Ectodermal cell (in vitro differentiated cells): ENCODE measurements around the gene WRNIP1.

Source experiments
- H3K27ac ChIP-seq: 2 replicates; pipeline ENCODE4 v1.7.0; 2013; ENCODE audit warnings: mild to moderate bottlenecking, low read depth, low read length; ENCODE audit not compliant: insufficient read depth, poor library complexity, severe bottlenecking
- H3K27me3 ChIP-seq: 2 replicates; pipeline ENCODE4 v1.7.0; 2013; ENCODE audit warnings: mild to moderate bottlenecking, low read length; ENCODE audit not compliant: insufficient read depth, control insufficient read depth, poor library complexity, severe bottlenecking
- H3K36me3 ChIP-seq: one replicate; pipeline ENCODE4 v1.7.0; 2013; ENCODE audit warnings: low read length; ENCODE audit not compliant: control insufficient read depth, insufficient read depth
- H3K4me1 ChIP-seq: one replicate; pipeline ENCODE4 v1.7.0; 2013; ENCODE audit warnings: low read length; ENCODE audit not compliant: control insufficient read depth, insufficient read depth
- H3K4me3 ChIP-seq: 2 replicates; pipeline ENCODE4 v1.7.0; 2013; ENCODE audit warnings: low read depth, low read length, control low read depth; ENCODE audit not compliant: insufficient read depth
- H3K9me3 ChIP-seq: 2 replicates; pipeline ENCODE4 v1.7.0; 2013; ENCODE audit warnings: mild to moderate bottlenecking, low read length, moderate library complexity; ENCODE audit not compliant: control insufficient read depth
- WGBS, 2 experiments: methylation state at CpG; one replicate each; pipeline ENCODE4 v1.1.7; 2013; ENCODE audit warnings: missing lambda C conversion rate in 2 of 2; 5-methylcytosine and 5-hydroxymethylcytosine counted together

Gene WRNIP1

DNA sequence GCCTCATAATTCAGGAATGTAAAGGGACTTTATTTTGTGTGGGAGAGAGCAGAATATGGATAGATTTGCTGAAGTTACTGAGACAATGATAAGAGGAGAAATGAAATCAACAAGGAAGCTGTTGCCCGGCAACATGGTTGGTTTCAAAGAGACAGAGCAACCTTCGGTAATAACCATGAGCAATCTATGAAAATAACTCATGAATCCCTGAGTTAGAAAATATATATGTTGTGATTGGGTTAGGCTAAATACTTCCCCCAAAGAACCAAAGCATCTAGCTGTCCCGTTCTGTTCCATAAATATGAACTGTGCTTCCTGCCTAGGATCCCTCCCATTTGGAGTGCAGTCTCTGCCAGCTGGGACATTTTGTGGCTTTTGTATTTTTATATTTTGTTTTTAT, 53.4 kb downstream of the WRNIP1 start:
- WGBS, 2 experiments, result 95 to 100% methylated on average over 3 of the region's 3 CpGs
- H3K4me1 ChIP-seq, result no peaks in the 10 kb centered on the region
- no peak overlapping the region for H3K27ac ChIP-seq
- H3K36me3 ChIP-seq, result no peaks in the 10 kb centered on the region
- H3K9me3 ChIP-seq, result no peaks in the 10 kb centered on the region
- H3K4me3 ChIP-seq, result no peak overlapping the region
- H3K27me3 ChIP-seq, result no peaks in the 10 kb centered on the region

DNA sequence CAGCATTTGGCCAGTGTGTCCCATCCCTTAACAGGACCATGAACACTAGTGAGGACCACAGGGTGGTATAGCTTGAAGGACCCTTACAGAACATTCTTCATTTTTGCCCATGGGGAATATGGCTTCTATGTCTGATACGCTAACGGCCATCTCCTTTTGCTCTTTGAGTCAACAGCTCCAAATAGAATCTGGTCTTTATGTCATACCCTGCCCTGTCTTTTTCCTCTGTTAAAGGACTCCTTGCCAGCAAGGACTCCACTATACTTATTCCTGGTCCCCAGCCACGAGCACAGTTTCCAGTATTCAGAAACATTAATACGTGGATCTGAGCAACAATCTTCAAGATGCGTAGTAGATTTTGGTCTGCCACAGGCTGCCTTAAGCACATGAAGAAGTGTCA, 53.9 kb downstream of the WRNIP1 start:
- Histone ChIP-seq H3K4me3 (no peak overlapping the region), H3K4me1 (no peaks in the 10 kb centered on the region), H3K9me3 (no peaks in the 10 kb centered on the region), H3K27ac (no peak overlapping the region), H3K27me3 (no peaks in the 10 kb centered on the region), H3K36me3 (no peaks in the 10 kb centered on the region)
- 94 to 96% methylated on average over 5 of the region's 5 CpGs for WGBS, 2 experiments

DNA sequence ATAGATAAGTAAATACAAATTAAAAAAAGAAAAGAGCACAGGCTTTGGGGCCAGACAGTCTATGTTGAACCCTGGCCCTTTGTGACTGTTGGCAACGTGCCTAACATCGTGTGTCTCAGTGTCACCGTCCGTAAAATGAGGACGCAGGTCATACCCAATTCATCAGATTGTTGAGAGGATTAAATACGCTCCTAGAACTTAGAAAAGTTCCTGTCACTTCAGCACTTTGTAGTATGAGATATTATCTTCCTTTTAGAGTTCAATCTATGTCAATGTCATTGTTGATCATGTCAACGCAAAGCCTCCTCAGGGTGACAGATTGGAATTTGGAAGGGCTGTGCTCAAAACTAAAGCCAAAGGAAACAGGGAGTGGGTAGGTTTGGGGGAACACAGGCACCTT, 54.8 kb downstream of the WRNIP1 start:
- no peak overlapping the region for H3K4me3 ChIP-seq
- WGBS, 2 experiments, result 90 to 95% methylated on average over 6 to 7 of the region's 7 CpGs

DNA sequence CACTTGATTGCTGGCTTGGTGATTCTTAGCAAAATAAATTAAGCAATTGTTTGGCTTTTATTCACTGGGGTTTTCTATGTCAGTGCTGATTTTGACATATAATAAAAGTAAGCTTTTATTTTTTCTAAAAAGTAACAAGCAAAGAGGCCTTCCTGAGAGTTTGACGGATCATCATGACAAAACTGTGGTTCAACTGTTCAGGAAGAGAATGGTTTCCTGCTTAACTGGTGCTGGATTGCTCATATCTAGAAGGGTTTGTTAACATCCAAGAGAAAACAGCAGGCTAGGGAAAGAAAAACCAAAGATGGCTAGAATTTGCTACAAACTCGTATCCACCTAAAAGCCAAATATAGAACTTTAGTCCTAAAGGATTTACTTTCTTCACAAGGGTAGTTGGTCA, 55.2 kb downstream of the WRNIP1 start:
- 93 to 100% methylated on average over 1 to 2 of the region's 2 CpGs for WGBS, 2 experiments
- no peak overlapping the region for H3K4me3 ChIP-seq
- H3K27ac ChIP-seq, result no peak overlapping the region

More for the DNA sequence above, 54.8 kb downstream of the WRNIP1 start:
- no peaks in the 10 kb centered on the region for H3K36me3 ChIP-seq
- H3K27ac ChIP-seq, result no peak overlapping the region
- H3K27me3 ChIP-seq, result no peaks in the 10 kb centered on the region
- H3K9me3 ChIP-seq, result no peaks in the 10 kb centered on the region
- H3K4me1 ChIP-seq, result no peaks in the 10 kb centered on the region

DNA sequence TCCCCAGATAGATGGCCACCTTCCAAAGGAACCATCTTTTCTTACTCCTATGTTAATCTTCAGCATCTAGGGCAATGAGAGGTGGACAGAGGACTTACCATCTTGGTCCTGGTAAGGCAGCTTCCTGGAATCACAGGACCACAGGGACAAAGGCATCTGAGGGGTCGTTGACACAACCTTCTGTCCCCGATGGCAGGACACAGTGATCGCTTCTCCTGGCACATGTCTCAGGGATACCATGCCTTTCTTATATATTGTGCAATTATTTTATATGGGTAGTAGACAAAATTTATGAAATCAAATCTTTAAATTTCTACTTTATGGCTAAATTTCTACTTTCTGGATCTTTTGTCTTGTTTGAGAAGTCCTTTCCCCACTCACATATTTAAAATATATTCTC, 56.4 kb downstream of the WRNIP1 start:
- H3K9me3 ChIP-seq, result no peaks in the 10 kb centered on the region
- no peak overlapping the region for H3K4me3 ChIP-seq
- 87 to 96% methylated on average over 3 of the region's 3 CpGs for WGBS, 2 experiments
- no peak overlapping the region for H3K27ac ChIP-seq
- H3K4me1 ChIP-seq, result no peaks in the 10 kb centered on the region
- no peaks in the 10 kb centered on the region for H3K27me3 ChIP-seq
- H3K36me3 ChIP-seq, result no peaks in the 10 kb centered on the region

More for the DNA sequence above, 55.2 kb downstream of the WRNIP1 start:
- H3K9me3 ChIP-seq, result no peaks in the 10 kb centered on the region
- H3K4me1 ChIP-seq, result no peaks in the 10 kb centered on the region
- H3K36me3 ChIP-seq, result no peaks in the 10 kb centered on the region
- H3K27me3 ChIP-seq, result no peaks in the 10 kb centered on the region

DNA sequence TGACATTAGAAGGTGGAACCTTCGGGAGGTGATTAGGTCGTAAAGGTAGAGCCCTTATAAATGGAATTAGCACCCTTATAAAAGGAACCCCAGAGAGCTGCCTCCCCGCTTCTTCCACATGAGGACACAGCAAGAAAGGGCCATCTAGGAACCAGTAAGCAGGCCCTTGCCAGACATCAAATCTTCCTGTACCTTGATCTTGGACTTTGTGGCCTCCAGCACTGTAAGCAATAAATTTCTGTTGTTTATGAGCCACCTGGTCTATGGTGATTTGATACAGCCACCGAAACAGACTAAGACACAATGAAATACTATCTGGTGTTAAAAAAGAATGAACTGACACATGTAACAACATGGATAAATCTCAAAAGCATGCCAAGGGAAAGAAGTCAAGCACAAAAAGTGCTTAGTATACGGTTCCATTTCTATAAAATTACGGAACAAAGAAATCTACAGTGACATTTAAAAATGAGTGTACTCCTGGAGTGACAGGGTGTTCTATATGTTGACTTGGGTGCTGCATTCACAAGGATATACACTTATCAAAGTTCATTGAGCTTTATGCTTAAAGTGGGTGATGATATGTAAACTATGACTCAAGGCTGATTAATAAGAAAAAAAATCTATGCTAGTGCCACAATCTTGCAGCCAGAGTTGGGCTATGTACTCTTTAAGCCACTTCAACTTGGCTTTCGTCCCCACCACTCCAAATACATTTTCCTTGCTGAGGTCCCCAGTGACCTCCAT, 58.1 kb downstream of the WRNIP1 start:
- 87 to 98% methylated on average over 7 of the region's 7 CpGs for WGBS, 2 experiments
- H3K36me3 ChIP-seq, result no peaks in the 10 kb centered on the region
- H3K4me1 ChIP-seq, result no peaks in the 10 kb centered on the region
- H3K27ac ChIP-seq, result no peak overlapping the region
- H3K9me3 ChIP-seq, result no peaks in the 10 kb centered on the region
- H3K4me3 ChIP-seq, result no peak overlapping the region
- no peaks in the 10 kb centered on the region for H3K27me3 ChIP-seq

DNA sequence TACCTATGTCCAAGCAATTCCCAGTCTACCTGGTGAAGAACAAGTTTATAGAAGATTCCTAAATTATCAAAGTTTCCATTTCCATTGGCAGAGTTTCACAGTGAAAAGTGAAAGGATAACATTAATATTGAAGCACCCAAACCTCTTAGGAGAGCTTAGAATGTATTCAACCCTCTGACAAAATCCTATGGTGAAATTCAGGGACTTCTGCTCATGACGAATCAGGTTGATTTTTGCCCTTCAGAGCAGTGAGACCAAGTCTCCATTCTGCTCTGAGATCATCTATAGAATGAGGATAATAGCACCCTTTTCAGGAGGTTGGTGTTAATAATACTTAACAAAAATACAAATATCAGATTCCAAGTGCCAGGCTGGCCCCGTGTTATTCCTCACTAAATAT, 60.9 kb downstream of the WRNIP1 start:
- Histone ChIP-seq H3K27ac (no peak overlapping the region), H3K4me1 (no peaks in the 10 kb centered on the region), H3K27me3 (no peaks in the 10 kb centered on the region), H3K9me3 (no peaks in the 10 kb centered on the region), H3K4me3 (no peak overlapping the region), H3K36me3 (no peaks in the 10 kb centered on the region)
- 86 to 100% methylated on average over 1 to 2 of the region's 2 CpGs for WGBS, 2 experiments

DNA sequence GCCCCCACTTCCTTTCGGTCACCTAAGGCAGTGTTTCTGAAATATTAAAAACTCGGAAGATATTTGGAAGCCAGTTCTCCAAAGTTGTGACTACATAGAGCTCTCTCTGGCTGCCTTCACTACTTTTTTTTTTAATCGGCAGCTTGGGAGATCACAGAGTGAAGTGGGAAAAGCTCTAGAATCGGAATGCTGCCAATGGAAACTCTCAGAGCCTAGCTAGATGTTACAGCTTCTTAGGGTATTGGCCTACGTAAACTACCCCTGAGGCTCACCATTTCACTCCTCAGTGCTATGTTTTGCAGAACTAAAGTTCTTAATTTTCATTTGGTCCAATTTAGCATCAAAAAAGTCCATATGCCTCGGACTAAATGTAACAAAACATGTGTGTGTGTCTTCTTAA, 61.9 kb downstream of the WRNIP1 start:
- no peak overlapping the region for H3K27ac ChIP-seq
- H3K27me3 ChIP-seq, result no peaks in the 10 kb centered on the region
- no peaks in the 10 kb centered on the region for H3K36me3 ChIP-seq
- H3K4me3 ChIP-seq, result no peak overlapping the region
- 92 to 95% methylated on average over 6 of the region's 6 CpGs for WGBS, 2 experiments
- H3K9me3 ChIP-seq, result no peaks in the 10 kb centered on the region
- H3K4me1 ChIP-seq, result no peaks in the 10 kb centered on the region

DNA sequence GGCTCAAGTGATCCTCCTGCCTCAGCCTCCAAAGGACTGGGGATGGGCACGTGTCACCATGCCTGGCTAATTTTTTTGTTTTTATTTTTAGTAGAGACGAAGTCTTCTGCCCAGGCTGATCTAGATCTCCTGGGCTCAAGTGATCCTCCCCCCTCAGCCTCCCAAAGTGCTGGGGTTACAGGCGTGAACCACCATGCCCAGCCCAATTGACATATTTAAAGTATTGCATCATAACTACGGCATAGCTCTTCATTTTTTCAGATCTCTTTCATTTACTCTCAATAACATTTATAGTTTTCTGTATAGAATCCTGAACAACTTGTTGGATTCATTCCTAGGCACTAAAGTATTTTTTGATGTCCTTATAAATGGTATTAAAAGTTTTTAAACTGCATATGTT, 63.4 kb downstream of the WRNIP1 start:
- Histone ChIP-seq H3K4me3 (no peak overlapping the region), H3K9me3 (no peaks in the 10 kb centered on the region), H3K36me3 (no peaks in the 10 kb centered on the region), H3K27ac (no peak overlapping the region), H3K4me1 (no peaks in the 10 kb centered on the region), H3K27me3 (no peaks in the 10 kb centered on the region)
- 87 to 93% methylated on average over 4 of the region's 4 CpGs for WGBS, 2 experiments

DNA sequence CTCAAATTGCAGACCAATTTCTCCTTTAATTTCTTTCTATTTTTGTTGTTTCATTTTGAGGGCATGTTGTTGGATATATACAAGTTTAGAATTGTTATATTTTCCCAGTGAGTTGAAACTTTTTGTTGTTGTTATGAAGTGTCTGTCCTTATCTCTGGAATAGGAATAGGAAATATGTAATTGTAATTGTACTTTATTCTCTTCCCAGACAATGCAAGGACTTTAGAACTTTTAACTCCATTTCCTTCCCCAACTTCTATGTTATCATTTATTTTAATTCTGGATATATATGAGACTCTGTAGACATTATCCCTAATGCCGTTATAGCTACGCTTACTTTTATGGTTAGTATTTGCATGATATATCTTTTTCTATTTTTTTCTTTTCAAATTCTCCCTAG, 64.1 kb downstream of the WRNIP1 start:
- no CpG with 5 or more reads among the region's 2 CpGs for WGBS, 2 experiments
- Histone ChIP-seq H3K36me3 (no peaks in the 10 kb centered on the region), H3K27ac (no peak overlapping the region), H3K4me1 (no peaks in the 10 kb centered on the region), H3K9me3 (no peaks in the 10 kb centered on the region), H3K27me3 (no peaks in the 10 kb centered on the region), H3K4me3 (no peak overlapping the region)

DNA sequence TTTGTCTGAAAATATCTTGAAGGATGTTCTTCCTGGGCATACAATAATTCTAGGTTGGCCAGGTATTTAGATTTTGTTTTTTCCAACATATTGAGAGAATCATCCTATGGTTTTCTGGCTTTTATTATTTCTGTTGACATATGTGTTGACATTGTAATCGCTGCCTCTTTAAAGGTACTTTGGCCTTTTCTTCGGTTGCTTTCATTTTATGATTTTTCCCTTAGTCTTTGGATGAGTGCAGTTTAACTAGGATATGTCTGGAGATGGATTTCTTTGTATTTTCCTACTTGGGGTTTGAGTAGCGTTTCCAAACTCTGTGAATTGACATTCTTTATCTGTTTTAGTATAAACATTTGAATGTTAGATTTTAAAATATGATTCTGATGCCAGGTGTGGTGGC, 65.0 kb downstream of the WRNIP1 start:
- Histone ChIP-seq H3K9me3 (no peaks in the 10 kb centered on the region), H3K27ac (no peak overlapping the region)
- 97 to 98% methylated on average over 3 of the region's 3 CpGs for WGBS, 2 experiments

More for the DNA sequence above, 65.0 kb downstream of the WRNIP1 start:
- no peaks in the 10 kb centered on the region for H3K27me3 ChIP-seq
- H3K4me1 ChIP-seq, result no peaks in the 10 kb centered on the region
- H3K4me3 ChIP-seq, result no peak overlapping the region
- no peaks in the 10 kb centered on the region for H3K36me3 ChIP-seq
